GM19351 (cell line): ENCODE data around the gene ANO6.

Experiments used
- ATAC-seq: cut with Tn5 transposase; IDR thresholded peaks from one replicate; pipeline ENCODE4 v1.9.1; 2021; ENCODE audit warnings: mild to moderate bottlenecking, moderate library complexity; ENCODE audit not compliant: unreplicated experiment

Gene ANO6

DNA sequence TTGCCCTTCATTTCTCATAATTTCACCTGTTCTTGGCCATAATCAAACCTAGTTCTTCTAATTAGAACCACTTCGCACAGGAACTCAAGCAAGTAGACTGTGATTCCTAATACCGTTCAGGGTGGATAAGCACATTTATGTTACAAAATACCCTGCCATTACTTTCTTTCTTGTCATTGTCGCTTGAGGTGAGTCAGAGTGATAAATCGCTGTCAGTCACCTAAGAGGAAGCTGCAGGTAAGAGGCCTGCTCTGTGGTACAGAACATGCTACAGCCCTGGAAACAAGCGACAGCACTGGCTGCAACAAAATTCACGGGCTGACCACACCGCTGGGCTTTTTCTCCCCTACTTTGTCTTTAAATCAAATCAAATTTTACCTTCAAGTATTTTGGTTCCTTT is 218.2 kb downstream of the ANO6 start:
- ATAC-seq: no peak

DNA sequence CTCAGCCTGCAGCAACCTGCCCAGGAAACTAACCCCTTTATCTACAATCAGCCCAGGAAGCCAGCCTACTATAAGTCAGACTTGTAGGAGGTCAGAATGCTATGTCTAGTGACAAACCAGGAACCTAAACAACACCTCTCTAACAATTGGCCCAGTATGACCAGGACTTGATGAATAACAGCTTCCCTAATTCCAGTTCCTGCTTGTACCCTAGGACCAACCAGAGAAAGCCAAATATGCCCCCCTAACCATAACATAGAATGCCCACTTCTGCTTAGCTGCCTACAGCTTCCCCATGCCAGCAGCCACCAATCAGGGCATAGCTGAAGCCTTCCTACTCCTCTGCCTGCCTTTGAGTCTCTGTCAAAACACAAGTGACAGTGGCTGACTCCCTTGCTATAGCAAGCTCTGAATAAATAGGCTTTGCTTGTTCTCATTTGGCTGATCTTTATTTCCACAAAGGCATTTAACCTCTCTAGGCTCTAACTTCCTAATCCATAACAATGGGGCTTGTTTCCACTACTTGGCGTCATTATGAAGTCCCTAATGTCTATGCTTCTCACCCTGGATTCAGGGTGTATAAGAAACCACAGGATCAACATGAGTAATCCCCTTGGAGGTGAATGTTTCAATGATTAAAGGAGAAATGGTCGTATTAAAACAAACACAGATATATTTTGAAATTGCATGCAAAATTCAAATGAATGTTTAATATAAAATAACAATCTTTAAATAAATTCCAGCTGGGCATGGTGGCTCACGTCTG is 220.2 kb downstream of the ANO6 start:
- ATAC-seq: no peak

GRCh38 chr12:45439039-45439438 is 223.1 kb downstream of the ANO6 start:
- ATAC-seq: no peak

- no peak for ATAC-seq
Observed at GRCh38 chr12:45446013-45446412, 230.1 kb downstream of the ANO6 start.

DNA sequence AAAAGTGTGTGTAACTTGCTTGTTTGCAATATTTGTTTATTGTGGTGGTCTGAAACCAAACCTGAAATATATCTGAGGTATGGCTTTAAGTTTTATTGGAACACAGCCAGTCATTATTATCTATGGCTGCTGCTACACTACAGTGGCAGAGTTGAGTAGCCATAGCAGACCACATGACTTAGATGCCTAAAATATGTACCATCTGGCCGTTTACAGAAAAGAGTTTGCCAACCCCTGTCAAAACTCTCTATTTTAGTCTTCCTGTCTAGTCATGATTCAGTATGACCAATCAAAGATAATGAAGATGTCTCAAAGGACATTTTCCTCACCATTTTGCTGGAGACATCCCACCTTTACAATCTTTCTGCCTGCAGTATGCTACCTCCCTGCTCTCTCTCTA is 242.3 kb downstream of the ANO6 start:
- ATAC-seq: no peak

DNA sequence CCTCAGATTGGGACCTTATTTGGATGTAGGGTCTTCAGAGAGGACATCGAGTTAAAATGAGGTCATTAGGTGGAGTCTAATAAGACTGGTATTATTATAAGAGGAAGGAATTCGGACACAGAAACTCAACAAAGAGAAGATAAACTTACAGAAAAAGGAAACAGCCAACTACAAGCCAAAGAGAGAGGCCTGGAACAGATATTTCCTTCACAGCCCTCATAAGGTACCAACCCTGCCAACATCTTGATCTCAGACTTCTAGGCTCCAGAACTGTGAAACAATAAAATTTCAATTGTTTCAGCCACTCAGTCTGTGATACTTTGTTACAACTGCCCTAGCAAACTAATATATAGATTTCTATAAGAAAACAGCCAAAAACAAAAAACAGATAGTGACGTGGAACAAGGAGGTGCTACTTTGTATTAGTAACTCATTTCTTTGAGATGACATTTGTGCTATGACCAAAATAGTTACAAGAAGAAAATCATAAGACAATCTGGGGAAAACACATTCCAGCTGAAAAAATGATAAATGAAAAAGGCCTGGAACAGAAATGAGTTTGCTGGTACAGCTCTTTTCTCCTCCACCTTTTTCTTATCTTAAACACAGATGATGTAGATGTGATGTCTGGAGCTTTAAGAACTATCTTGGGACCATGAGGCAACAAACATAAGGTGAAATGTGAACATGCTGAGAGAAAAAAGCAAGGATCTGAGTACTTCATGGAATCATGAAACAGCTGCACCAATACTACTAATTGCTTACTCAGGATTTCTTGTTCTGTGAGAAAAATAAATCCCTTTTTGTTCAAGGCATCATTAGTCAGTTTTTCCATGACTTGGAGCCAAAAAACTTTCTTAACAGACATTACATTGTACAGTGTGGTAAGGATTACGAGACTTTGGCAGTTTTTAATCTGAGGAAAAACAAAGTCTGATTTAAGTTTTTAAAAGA is 243.2 kb downstream of the ANO6 start:
- ATAC-seq: no peak

DNA sequence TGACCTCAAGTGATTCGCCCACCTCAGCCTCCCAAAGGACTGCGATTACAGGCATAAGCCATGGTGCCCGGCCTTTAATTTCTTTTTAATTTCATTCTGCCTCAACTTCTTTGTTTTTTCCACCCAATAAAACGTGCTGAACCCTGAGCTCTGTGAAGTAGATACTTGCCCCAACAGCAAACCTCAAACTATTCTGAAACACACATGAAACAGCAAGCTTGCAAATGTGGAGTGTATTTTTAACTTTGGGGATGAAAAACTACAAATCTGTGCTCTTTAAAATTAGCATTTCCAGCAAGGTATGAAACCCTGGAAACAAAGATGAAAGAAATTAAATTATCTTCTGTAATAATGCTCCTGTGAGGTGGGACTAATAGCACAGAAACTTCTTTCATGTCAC is 246.6 kb downstream of the ANO6 start:
- no peak for ATAC-seq

- ATAC-seq: no peak
Observed at GRCh38 chr12:45464699-45465098, 248.8 kb downstream of the ANO6 start.

GRCh38 chr12:45468751-45469615 is 253.1 kb downstream of the ANO6 start:
- no peak for ATAC-seq

DNA sequence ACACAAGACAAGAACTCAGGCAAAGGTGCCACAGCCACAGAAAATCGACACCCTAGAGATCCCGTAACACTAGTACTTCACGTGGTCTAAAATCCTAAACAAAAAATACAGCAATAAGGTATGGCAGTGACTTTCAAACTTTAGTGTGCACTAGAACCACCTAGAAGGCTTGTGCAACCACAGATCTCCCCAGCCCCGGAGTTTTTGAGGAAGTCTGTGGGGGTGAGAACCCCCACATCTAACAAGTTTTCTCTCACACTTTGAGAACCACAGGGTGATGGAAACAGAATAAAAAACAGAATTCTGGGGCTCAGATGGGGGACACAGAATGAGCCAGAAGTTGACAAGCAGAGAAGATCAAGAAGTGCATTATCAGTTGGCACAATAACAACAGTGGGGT is 254.0 kb downstream of the ANO6 start:
- no peak for ATAC-seq

- ATAC-seq: no peak
Observed at GRCh38 chr12:45473636-45474035, 257.7 kb downstream of the ANO6 start.

DNA sequence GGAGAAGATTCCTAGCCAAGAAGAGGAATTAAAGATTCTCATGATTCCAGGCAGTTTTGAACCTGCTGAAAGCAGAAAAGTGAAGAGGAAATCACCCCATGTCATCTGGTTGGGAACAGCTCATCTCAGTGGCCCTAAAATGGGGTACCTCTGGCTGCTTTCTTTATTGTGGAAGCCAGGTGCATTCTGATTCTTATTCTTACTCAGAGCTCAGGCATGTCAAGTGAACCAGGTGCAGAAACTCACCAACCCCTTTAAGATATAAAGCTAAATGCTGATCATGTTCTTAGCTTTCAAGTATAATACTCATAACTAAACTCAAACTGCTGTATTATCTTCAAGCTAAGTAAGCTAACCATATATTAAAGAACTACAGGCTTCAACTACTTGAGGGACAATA is 259.7 kb downstream of the ANO6 start:
- ATAC-seq: peak; percentile 53

- no peak for ATAC-seq
Observed at GRCh38 chr12:45477526-45477925, 261.6 kb downstream of the ANO6 start.

DNA sequence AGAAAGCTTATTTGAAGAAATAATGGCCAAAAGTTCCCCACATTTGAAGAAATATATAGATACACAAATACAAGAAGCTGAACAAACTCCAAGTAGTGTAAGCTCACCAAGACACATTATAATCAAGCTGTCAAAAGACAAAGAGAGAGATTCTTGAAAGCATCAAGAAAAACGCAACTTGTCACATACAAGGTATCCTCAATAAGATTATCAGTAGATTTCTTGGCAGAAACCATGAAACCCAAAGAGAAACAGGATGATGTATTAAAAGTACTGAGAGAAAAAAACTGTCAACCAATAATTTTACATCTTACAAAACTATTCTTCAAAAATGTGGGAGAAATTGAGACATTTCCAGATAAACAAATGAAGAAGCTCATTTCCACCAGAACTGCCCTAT is 263.0 kb downstream of the ANO6 start:
- no peak for ATAC-seq

DNA sequence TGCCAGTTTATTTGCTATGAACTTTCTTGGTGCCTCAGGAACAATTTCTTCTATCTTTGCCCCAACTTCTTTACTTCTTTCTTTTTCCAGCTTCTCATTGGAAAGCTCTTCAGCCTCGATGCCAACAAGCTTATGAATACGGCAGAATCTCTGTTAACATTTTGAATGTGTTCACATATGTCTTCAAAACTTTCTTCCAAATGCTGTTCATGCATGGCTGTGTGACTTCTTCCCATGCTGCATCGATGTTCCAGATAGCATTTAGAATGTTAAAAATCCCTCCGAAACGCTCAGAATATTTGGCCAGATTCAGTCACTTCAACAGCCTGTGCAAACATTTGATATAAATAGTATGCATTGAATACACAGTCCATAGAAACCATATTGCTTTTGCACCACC is 265.9 kb downstream of the ANO6 start:
- no peak for ATAC-seq

DNA sequence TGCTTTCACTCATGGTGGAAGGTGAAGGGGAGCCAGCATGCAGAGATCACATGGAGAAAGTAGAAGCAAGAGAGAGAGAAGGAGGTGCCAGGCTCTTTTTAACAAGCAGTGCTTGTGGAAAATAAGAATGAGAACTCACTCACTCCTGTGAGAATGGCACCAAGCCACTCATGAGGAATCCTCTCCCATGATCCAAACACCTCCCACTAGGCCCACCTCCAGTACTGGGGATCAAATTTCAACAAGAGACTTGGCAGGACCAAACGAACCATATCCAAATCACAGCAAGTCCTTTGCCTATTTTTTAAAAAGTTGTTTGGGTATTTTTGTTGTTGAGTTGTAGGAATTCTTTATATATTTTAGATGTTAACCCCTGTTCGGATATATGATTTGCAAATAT is 267.7 kb downstream of the ANO6 start:
- no peak for ATAC-seq
